PFSK-1 (cell line): ENCODE results near the gene LSS.

Experiments
- FOXP2 ChIP-seq: optimal IDR thresholded peaks from 2 replicates; pipeline ENCODE3; 2011; ENCODE audit warnings: borderline replicate concordance, control low read depth, inconsistent platforms; ENCODE audit not compliant: insufficient read depth; ENCODE audit errors: extremely low read length, extremely low read depth
- POLR2AphosphoS5 ChIP-seq: IDR thresholded peaks from 2 replicates; pipeline ENCODE4 v1.6.1; 2012; ENCODE audit warnings: low read depth, mild to moderate bottlenecking, control low read depth, low read length, moderate library complexity
- REST ChIP-seq, 2 experiments: IDR thresholded peaks; 2 replicates each; pipeline versions ENCODE4 v1.6.1 to v1.8.0; 2011 to 2012; ENCODE audit warnings: low read depth in 2 of 2, low read length in 2 of 2, control low read depth in 1 of 2, inconsistent platforms in 1 of 2, mild to moderate bottlenecking in 1 of 2, moderate library complexity in 1 of 2; ENCODE audit not compliant: insufficient read depth in 1 of 2
- SIN3A ChIP-seq: IDR thresholded peaks from 2 replicates; pipeline ENCODE4 v1.6.1; 2012; ENCODE audit warnings: mild to moderate bottlenecking, low read length, moderate library complexity, borderline replicate concordance; ENCODE audit not compliant: insufficient read depth
- TAF1 ChIP-seq: IDR thresholded peaks from 2 replicates; pipeline ENCODE4 v1.6.1; 2012; ENCODE audit warnings: low read length, control low read depth, borderline replicate concordance; ENCODE audit not compliant: insufficient read depth

GRCh38 chr21:46226146-46226545, 2.4 kb downstream of the LSS start:
- TF ChIP-seq FOXP2 (no peak), REST (IDR thresholded peaks at IDR 0.05; ENCODE audit: insufficient read depth in 1 of 2, low read depth in 2 of 2, low read length in 2 of 2) (no peak), POLR2AphosphoS5 (no peak), TAF1 (no peak), SIN3A (no peak)
